AG09309 (cell line): ENCODE data around the gene DGKG.

ENCODE experiments used
- DNase-seq: peaks from one replicate; pipeline ENCODE4 v3.0.0-alpha.2; 2010; ENCODE audit warnings: low read depth
- H3K4me3 ChIP-seq: 2 replicates; pipeline ENCODE4 v1.5.1; 2011; ENCODE audit warnings: mild to moderate bottlenecking, low read depth, low read length, moderate library complexity; ENCODE audit not compliant: control insufficient read depth
- TF ChIP-seq, protein P1 (sequence below): IDR thresholded peaks from 2 replicates; pipeline ENCODE4 v1.5.1; 2011; ENCODE audit warnings: mild to moderate bottlenecking, low read depth, low read length, inconsistent platforms; ENCODE audit not compliant: insufficient read depth, control insufficient read depth; ENCODE audit errors: missing control alignments

Gene DGKG

DNA sequence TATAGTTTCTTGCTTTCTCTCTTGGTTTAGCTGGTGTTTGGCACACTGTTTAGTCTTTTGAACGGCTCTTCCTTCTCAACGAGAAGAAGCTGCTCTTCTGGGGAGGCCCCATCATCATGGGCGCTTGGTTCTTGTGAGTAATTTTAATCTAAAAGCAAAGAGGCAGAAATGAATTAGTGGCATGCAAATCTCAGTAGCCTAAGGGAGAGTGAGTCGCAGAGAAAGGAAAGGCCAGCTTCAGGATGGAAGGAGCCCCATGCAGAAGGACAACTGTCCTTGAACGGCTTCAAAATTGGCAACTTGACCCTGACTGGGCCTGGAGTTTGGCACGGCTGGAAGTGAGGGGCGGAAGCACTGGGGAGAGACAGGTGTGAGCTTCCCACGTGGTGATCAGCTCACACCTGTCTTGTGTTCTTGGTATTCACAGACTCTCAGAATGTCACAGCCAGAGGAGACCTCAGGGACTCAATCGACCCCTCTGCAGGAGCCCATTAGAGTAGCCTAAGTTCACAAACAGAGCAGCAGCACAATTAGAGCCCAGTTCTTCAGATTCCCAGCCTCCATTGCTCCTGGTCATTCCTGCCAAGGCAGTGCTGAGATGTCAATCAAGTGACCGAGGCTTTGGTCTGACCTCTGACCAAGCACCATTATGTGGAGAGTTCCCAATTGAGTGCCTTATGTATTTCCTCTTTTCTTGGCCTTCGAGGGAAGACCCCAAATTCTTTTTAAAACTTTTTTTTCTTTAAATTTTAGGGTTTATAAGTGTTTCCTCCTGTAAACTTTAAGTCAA, 211.8 kb downstream of the DGKG start:
- TF ChIP-seq, protein P1, sequence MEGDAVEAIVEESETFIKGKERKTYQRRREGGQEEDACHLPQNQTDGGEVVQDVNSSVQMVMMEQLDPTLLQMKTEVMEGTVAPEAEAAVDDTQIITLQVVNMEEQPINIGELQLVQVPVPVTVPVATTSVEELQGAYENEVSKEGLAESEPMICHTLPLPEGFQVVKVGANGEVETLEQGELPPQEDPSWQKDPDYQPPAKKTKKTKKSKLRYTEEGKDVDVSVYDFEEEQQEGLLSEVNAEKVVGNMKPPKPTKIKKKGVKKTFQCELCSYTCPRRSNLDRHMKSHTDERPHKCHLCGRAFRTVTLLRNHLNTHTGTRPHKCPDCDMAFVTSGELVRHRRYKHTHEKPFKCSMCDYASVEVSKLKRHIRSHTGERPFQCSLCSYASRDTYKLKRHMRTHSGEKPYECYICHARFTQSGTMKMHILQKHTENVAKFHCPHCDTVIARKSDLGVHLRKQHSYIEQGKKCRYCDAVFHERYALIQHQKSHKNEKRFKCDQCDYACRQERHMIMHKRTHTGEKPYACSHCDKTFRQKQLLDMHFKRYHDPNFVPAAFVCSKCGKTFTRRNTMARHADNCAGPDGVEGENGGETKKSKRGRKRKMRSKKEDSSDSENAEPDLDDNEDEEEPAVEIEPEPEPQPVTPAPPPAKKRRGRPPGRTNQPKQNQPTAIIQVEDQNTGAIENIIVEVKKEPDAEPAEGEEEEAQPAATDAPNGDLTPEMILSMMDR, result no peak
- DNase-seq, result no peak
- H3K4me3 ChIP-seq, result no peak overlapping the region

DNA sequence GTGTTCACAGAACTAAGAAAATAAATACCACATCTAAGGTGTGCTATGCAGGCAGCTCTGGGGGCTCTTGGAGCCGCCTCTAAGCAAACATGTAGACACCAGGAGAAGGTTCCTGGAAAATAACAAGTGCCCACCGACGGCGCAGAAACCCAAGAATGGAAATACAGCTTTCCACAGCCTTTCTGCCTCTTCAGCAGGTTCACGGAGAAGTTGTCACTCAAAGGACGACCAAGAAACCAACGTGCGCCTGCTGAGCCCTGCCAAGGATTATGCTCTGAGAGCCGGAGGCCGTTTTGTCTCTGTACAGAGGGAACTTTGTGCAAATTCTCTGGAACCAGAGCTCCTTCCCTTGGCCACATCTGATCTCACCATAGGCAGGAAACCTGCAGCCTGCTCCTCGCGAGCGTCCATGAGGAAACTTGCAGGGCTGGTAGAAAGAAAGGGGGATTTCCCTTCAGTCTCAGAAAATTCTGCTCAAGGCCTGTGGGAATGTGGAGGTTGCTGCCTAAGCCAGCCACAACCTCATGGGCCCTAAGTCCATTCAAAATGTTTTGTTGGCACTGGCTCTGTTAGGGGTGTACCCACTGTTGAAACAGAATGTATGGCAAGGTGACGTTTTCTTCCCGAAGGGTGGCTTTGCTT, 212.6 kb downstream of the DGKG start:
- TF ChIP-seq, protein P1, result no peak
- no peak for DNase-seq
- H3K4me3 ChIP-seq, result no peak overlapping the region

DNA sequence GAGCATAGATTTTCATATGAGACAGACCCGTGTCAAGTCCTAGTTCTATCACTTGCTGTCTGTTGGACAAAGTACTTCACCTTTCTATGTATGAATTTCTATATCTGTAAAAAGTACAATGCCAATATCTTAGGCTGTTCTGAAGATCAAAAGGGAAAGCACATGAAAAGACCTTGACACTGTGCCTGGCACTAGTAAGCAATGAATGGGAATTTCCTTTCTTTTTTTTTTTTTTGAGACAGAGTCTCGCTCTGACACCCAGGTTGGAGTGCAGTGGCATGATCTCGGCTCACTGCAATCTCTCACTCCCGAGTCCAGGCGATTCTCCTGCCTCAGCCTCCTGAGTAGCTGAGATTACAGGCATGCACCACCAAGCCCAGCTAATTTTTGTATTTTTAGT, 217.8 kb downstream of the DGKG start:
- TF ChIP-seq, protein P1, result no peak
- H3K4me3 ChIP-seq, result no peak overlapping the region
- DNase-seq, result no peak

DNA sequence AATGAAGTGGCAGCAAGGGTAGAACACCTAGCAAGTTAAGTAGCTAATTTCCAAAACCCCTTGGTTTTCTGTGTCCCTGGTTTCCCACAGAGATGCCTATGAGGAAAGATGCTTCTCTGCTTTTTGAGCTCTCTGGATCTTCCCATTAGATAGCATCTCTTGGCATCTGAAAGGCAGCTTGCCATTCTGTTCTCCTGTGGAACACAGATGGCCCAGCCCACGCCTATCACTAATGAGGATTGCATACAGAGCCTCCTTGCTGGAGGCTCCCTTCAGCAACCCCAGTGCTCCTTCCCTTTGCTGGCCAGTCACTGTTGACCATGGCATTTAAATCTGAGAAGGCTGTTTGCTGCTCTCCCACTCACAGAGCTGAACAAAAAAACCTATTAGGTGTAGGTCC, 218.8 kb downstream of the DGKG start:
- TF ChIP-seq, protein P1, result no peak
- DNase-seq, result no peak
- no peak overlapping the region for H3K4me3 ChIP-seq

DNA sequence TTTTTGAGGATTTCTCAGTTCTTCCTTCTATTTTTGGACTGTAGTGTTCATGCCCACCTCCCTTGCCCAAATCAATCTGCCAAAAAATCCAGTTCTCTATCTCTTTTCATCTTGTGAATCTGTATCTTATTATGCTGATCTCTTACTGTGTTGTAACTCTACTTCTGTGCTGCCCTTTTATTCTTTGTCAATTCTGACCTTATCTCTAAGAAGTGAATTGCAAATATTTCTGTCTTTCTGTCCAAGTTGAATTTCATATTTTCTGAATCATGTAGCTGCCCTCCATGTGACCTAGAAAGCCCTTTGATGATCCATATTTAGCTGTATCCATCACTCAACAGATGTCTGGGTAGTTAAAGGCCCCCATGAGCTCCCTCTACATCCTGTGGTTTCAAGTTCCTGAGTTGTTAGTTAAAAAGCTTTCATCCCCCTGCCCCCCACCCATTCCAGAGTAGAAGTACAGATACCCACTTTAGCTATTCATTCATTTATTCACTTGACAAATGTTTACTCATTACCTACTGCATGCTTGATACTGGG, 219.6 kb downstream of the DGKG start:
- no peak overlapping the region for H3K4me3 ChIP-seq
- DNase-seq, result no peak
- TF ChIP-seq, protein P1, result no peak

DNA sequence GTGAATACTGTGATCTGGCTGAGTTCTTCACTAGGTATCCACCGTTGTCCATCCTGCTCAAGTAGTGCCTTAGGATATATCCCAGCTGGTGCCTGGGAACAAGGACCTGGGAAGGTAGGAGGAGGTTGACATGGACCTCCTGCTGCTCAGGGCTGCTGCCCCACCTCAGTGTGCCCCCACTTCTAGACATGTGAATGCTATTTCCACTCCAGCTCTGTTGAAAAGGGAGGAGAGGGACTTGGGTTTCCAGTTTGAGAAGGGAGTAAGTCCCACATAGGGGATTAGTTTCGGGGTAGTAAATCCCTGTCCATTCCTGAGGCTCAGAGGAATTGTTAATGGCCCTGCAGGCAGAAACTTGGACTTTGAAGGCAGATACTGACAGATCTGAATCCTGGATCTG, 220.2 kb downstream of the DGKG start:
- TF ChIP-seq, protein P1, result no peak
- H3K4me3 ChIP-seq, result no peak overlapping the region
- DNase-seq, result no peak
